GM12874 (cell line): ENCODE data around the gene OR12D3.

Experiments
- CTCF ChIP-seq: IDR thresholded peaks from 2 replicates; pipeline ENCODE4 v1.5.1; 2011; ENCODE audit warnings: low read depth, mild to moderate bottlenecking, control low read depth, low read length, moderate library complexity; ENCODE audit not compliant: insufficient read depth

Gene OR12D3

GRCh38 chr6:29336269-29336668 lies 38.8 kb downstream of the OR12D3 start:
- TF ChIP-seq CTCF, result no peak

GRCh38 chr6:29332676-29333075 lies 42.4 kb downstream of the OR12D3 start:
- TF ChIP-seq CTCF, result no peak

DNA sequence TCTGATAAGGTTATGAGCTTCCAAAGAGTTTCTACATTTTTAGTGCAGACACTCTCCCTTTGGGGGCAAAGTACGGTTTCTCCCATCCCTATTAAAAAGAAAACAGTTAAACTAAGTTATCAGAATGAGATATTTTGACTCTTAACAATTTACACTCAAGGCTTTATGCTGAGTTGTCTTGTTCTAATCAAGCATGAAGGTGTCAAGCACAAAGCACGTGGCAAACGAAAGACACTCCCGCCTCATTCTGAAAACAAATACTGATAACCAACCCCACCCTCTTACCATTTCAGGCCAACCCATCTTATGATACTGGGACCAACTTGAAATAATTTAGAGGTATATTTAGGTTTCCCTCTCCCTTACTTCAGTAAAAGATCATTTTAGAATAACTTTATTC lies 49.3 kb downstream of the OR12D3 start:
- no peak for TF ChIP-seq CTCF
